ENCODE data around the gene SLC33A1. TPM values are rescaled to one million over a fixed set of nuclear protein-coding genes. Genes with fewer than 3 reads are reported as not detected.
"Not testable (repeated sequence)": the region's sequence is repeated elsewhere in the genome, so short reads cannot be mapped to it uniquely, and the experiment has no call there.

SLC33A1 gene
- total and polyA plus RNA-seq, 2 of the 13 experiments (the other 11 are each of a cell fraction or from before 2014, with no cell fraction given), result 20.0 to 32.1 TPM

GRCh38 chr3:155862290-155862982, 8.2 kb upstream of the SLC33A1 start:
- H3K79me2 ChIP-seq (ENCODE audit: insufficient read depth, low read length); ATAC-seq; H2AFZ ChIP-seq (ENCODE audit: low read length); BruUV-seq (replicated peaks); H3K36me3 ChIP-seq (replicated peaks in 1 of 2; ENCODE audit: control insufficient read depth in 1 of 2, insufficient read depth in 2 of 2, low read length in 2 of 2); H3K27me3 ChIP-seq (ENCODE audit: control insufficient read depth in 1 of 2, insufficient read depth in 2 of 2, low read length in 2 of 2); H4K20me1 ChIP-seq (ENCODE audit: insufficient read depth, low read length); H3K9ac ChIP-seq (ENCODE audit: insufficient read depth, low read depth, low read length); H3K27ac ChIP-seq (ENCODE audit: extremely low read length, insufficient read depth, low read length); H3K9me3 ChIP-seq (ENCODE audit: low read length); H3K4me3 ChIP-seq (replicated peaks in 1 of 3; ENCODE audit: insufficient read depth in 1 of 3, low read depth in 2 of 3, low read length in 3 of 3); CTCF ChIA-PET (ENCODE audit: low intra/inter-chr PET ratio, low total read pairs); FAIRE-seq; TF ChIP-seq GABPA (IDR thresholded peaks at IDR 0.05; ENCODE audit: low read depth, low read length): not testable (repeated sequence)
- Histone ChIP-seq H3K4me1 (ENCODE audit: insufficient read depth, low read length) (peaks cover 28% of the 10 kb centered on the region), H3K4me2 (ENCODE audit: low read depth, low read length) (peak overlapping the region; percentile 57; the same call in 1 of the 2 replicates)
- TF ChIP-seq GABPA (CRISPR knock-in tag; IDR thresholded peaks at IDR 0.05; ENCODE audit: low read depth) (peak; percentile 29; the same call in 1 of the 2 replicates), ZNF770 (CRISPR knock-in tag; IDR thresholded peaks at IDR 0.05) (peak; percentile 12; the same call in 1 of the 2 replicates), ZNF362 (CRISPR knock-in tag; IDR thresholded peaks at IDR 0.05; ENCODE audit: borderline replicate concordance) (peak; percentile 39; the same call in 1 of the 2 replicates), FOSL2 (CRISPR knock-in tag; IDR thresholded peaks at IDR 0.05) (peak; percentile 73), NFYC (CRISPR knock-in tag; IDR thresholded peaks at IDR 0.05) (peak; percentile 65), NFYB (CRISPR knock-in tag; IDR thresholded peaks at IDR 0.05) (peak; percentile 68), HOMEZ (CRISPR knock-in tag; IDR thresholded peaks at IDR 0.05; ENCODE audit: low read depth) (peak; percentile 26; the same call in 1 of the 2 replicates), ELF1 (CRISPR knock-in tag; IDR thresholded peaks at IDR 0.05) (0 out of 2 replicates have a peak, but pooled peaks have one; percentile 27)
- POLR2A ChIA-PET, result interaction anchor here (1.4 to 2.4 kb wide), 3 partner anchors 8 to 57 kb away, joined by 3 to 10 read pairs (median 9); partner anchors contain the start of genes C3orf33, GMPS and SLC33A1
- WGBS (ENCODE audit: low lambda C conversion rate), result 55% methylated on average over 12 of the region's 12 CpGs
- in situ Hi-C loops (cut with HindIII; ENCODE audit: extremely low pct_ligation_motif_present, low pct_unique_long_range_greater_than_20kb), result loop anchor here (5.0 to 10.0 kb wide), 3 partner anchors 55 to 508 kb away; partner anchors contain the start of genes C3orf33 and PLCH1
- peak; percentile 46 for DNase-seq (ENCODE audit: low spot score)
- intact Hi-C loops (cut with micrococcal nuclease; ENCODE audit: unreplicated experiment), result loop anchor here (10.0 kb wide), 1 partner anchor 508 kb away; no protein-coding TSS in a partner anchor
